ENCODE data around the gene CDRT4. TPM values are rescaled to one million over a fixed set of nuclear protein-coding genes. Genes with fewer than 3 reads are reported as not detected.

Gene CDRT4
- total RNA-seq, 1 experiment from 2014 or later, result 6.2 TPM

DNA sequence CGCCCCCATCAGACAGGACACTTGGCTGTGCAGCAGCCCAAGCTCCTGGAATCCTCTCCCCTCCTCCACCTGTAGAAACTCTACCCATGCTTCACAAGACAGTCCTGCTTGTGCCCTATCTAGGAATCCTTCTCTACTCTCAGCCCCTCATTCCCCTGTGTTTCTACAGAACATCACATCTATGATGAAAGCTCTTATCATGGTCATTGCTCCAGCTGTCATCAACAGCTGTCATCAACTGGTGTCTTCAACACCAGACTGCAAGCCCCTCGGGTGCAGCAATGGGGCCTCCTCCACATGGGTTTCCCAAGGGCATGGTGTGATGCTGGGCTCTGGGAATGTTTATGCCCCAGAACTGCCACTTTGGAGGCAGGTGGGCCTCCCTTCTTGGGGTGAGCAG, 21.1 kb upstream of the CDRT4 start:
- H3K36me3 ChIP-seq (ENCODE audit: control insufficient read depth in 1 of 2, insufficient read depth in 2 of 2, low read length in 2 of 2), result no peaks in the 10 kb centered on the region; a peak in 1 of 4 replicates
- no peak overlapping the region for H3K9ac ChIP-seq (ENCODE audit: low read length)
- peaks cover 0 to 18% of the 10 kb centered on the region in 2 experiments; a peak in 3 of 4 replicates for H3K4me1 ChIP-seq (ENCODE audit: control insufficient read depth in 1 of 2, insufficient read depth in 2 of 2, low read length in 2 of 2)
- no peaks in the 10 kb centered on the region for H3K27me3 ChIP-seq (ENCODE audit: insufficient read depth, low read length)
- ChIA-PET RAD21 (ENCODE audit: low non-redundant PET in 1 of 2, low total read pairs in 2 of 2, uncharacterized antibody in 2 of 2, unreplicated experiment in 2 of 2) (no interaction called here), POLR2A (no interaction called here), CTCF (interaction anchor here (3.7 kb wide), 1 partner anchor 14 kb away, joined by 24 read pairs; no protein-coding TSS in a partner anchor)
- no peaks in the 10 kb centered on the region for H4K20me1 ChIP-seq (ENCODE audit: insufficient read depth)
- no peaks in the 10 kb centered on the region for H3K9me2 ChIP-seq (ENCODE audit: insufficient read depth)
- no peak overlapping the region for H3K27ac ChIP-seq (ENCODE audit: low read depth, low read length)
- BruUV-seq (replicated peaks), result no TSS peak
- TF ChIP-seq TCF7L2 (IDR thresholded peaks at IDR 0.05; ENCODE audit: borderline replicate concordance, extremely low read depth, insufficient read depth, insufficient read length) (no peak), EZH2 (IDR thresholded peaks at IDR 0.05) (no peak), SP1 (IDR thresholded peaks at IDR 0.05; ENCODE audit: low read depth) (no peak), EGR1 (IDR thresholded peaks at IDR 0.05; ENCODE audit: low read depth) (no peak), MAX (IDR thresholded peaks at IDR 0.05) (no peak), CBX3 (IDR thresholded peaks at IDR 0.05; ENCODE audit: low read depth) (no peak), REST (IDR thresholded peaks at IDR 0.05; ENCODE audit: low read depth) (no peak), CEBPB (IDR thresholded peaks at IDR 0.05; ENCODE audit: low read depth) (no peak), ATF3 (IDR thresholded peaks at IDR 0.05) (no peak), YY1 (IDR thresholded peaks at IDR 0.05; ENCODE audit: extremely low read depth, insufficient replicate concordance, low read depth, low read length) (no peak), SRF (IDR thresholded peaks at IDR 0.05; ENCODE audit: low read depth) (no peak), ZBTB33 (IDR thresholded peaks at IDR 0.05; ENCODE audit: extremely low read depth, insufficient replicate concordance, low read length) (no peak), FOSL1 (IDR thresholded peaks at IDR 0.05; ENCODE audit: low read depth) (no peak), RAD21 (IDR thresholded peaks at IDR 0.05; ENCODE audit: low read depth) (no peak), EZH2phosphoT487 (IDR thresholded peaks at IDR 0.05; ENCODE audit: borderline replicate concordance) (no peak), POLR2AphosphoS5 (IDR thresholded peaks at IDR 0.05; ENCODE audit: low read depth, low read length) (no peak), SIN3A (IDR thresholded peaks at IDR 0.05; ENCODE audit: low read depth) (no peak), ELF1 (IDR thresholded peaks at IDR 0.05; ENCODE audit: borderline replicate concordance, low read depth) (no peak)
- TF ChIP-seq, protein P1, sequence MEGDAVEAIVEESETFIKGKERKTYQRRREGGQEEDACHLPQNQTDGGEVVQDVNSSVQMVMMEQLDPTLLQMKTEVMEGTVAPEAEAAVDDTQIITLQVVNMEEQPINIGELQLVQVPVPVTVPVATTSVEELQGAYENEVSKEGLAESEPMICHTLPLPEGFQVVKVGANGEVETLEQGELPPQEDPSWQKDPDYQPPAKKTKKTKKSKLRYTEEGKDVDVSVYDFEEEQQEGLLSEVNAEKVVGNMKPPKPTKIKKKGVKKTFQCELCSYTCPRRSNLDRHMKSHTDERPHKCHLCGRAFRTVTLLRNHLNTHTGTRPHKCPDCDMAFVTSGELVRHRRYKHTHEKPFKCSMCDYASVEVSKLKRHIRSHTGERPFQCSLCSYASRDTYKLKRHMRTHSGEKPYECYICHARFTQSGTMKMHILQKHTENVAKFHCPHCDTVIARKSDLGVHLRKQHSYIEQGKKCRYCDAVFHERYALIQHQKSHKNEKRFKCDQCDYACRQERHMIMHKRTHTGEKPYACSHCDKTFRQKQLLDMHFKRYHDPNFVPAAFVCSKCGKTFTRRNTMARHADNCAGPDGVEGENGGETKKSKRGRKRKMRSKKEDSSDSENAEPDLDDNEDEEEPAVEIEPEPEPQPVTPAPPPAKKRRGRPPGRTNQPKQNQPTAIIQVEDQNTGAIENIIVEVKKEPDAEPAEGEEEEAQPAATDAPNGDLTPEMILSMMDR (IDR thresholded peaks at IDR 0.05 in 2 of 3, conservative IDR thresholded peaks at IDR 0.05 in 1 of 3; ENCODE audit: borderline replicate concordance in 1 of 3, insufficient read depth in 1 of 3, low read depth in 2 of 3, low read length in 2 of 3), result no peak
- ATAC-seq, result no peak
- intact Hi-C loops (cut with micrococcal nuclease), result no loop called here
- H3K9me3 ChIP-seq (ENCODE audit: control insufficient read depth in 1 of 2, insufficient read depth in 1 of 2, low read depth in 1 of 2, low read length in 2 of 2), result no peaks in the 10 kb centered on the region
- no peak overlapping the region for H3K4me3 ChIP-seq (replicated peaks in 1 of 2; ENCODE audit: low read depth in 1 of 2, low read length in 2 of 2)
- no peak overlapping the region for H3K4me2 ChIP-seq (ENCODE audit: low read length)
- DNase-seq (ENCODE audit: low read depth, low spot score), result no peak
- H2AFZ ChIP-seq (ENCODE audit: low read depth, low read length, poor library complexity, severe bottlenecking), result no peak overlapping the region
- H3K79me2 ChIP-seq (ENCODE audit: insufficient read depth, low read length), result no peaks in the 10 kb centered on the region

Measured in HCT116 (cell line).